ENCODE data around the gene NALCN. TPM values are rescaled to one million over a fixed set of nuclear protein-coding genes. Genes with fewer than 3 reads are reported as not detected.

Gene NALCN
- total RNA-seq, 4 donors from 2014 or later: 0.12 to 2.0 (median 0.66) TPM

DNA sequence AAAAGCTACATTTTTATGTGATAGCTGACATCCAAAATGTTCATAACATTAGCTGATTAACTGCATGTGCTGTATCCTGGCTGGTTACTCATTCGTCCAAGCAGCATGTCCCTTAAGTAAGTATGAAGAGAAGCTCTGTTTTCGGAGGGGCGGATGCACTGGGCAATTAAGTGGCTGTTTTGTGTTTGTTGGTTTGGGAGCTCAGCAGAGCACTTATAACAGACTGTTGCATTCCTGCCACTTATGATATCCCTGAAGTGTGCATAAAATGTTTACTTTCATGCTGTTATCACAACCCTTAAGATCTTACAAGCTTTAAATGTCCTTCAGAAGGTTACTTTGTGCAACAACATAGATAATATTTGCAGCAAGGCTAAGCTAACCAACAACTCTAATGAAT lies 264.1 kb downstream of the NALCN start:
- WGBS, 2 donors (ENCODE audit: low coverage in 1 of 2): 66 to 83% methylated on average over 2 to 3 of the region's 3 CpGs
- Histone ChIP-seq H3K27me3 (peaks cover 55% of the 10 kb centered on the region), H3K4me3 (no peak overlapping the region), H3K4me1 (no peaks in the 10 kb centered on the region), H3K27ac (no peak overlapping the region), H3K36me3 (no peaks in the 10 kb centered on the region), H3K9me3 (no peaks in the 10 kb centered on the region)
- no peak for ATAC-seq
- TF ChIP-seq, protein P1, sequence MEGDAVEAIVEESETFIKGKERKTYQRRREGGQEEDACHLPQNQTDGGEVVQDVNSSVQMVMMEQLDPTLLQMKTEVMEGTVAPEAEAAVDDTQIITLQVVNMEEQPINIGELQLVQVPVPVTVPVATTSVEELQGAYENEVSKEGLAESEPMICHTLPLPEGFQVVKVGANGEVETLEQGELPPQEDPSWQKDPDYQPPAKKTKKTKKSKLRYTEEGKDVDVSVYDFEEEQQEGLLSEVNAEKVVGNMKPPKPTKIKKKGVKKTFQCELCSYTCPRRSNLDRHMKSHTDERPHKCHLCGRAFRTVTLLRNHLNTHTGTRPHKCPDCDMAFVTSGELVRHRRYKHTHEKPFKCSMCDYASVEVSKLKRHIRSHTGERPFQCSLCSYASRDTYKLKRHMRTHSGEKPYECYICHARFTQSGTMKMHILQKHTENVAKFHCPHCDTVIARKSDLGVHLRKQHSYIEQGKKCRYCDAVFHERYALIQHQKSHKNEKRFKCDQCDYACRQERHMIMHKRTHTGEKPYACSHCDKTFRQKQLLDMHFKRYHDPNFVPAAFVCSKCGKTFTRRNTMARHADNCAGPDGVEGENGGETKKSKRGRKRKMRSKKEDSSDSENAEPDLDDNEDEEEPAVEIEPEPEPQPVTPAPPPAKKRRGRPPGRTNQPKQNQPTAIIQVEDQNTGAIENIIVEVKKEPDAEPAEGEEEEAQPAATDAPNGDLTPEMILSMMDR (IDR thresholded peaks at IDR 0.05): no peak
- TF ChIP-seq POLR2AphosphoS5 (IDR thresholded peaks at IDR 0.05) (no peak), POLR2A (IDR thresholded peaks at IDR 0.05) (no peak), EP300 (IDR thresholded peaks at IDR 0.05) (no peak)

DNA sequence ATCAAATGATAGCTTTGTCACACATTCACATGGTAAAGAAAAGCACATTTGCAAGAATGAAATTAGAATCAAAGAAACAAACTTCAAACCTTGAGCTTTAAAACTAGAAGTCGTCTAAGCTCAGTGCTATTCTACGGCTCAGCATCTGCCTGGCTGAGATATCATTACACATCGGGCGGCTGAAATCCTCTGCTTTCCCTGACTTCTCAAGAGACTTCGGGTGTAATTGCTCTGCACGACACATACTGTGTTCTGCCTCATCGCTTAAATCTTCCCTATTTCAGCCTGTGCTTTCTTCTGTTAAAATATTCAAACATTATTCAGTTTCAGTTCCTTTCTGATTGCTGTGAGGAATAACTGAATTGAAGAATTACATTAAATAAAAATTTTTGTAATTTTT lies 265.3 kb downstream of the NALCN start:
- no peak for ATAC-seq
- WGBS, 2 donors (ENCODE audit: low coverage in 1 of 2): 20 to 22% methylated on average over 7 of the region's 7 CpGs
- H3K4me1 ChIP-seq: no peaks in the 10 kb centered on the region
- H3K36me3 ChIP-seq: no peaks in the 10 kb centered on the region
- no peak overlapping the region for H3K27ac ChIP-seq
- H3K27me3 ChIP-seq: peaks cover 55% of the 10 kb centered on the region
- H3K9me3 ChIP-seq: no peaks in the 10 kb centered on the region
- H3K4me3 ChIP-seq: no peak overlapping the region
- TF ChIP-seq POLR2A (IDR thresholded peaks at IDR 0.05): no peak
- TF ChIP-seq, protein P1 (IDR thresholded peaks at IDR 0.05): no peak
- no peak for TF ChIP-seq POLR2AphosphoS5 (IDR thresholded peaks at IDR 0.05)
- no peak for TF ChIP-seq EP300 (IDR thresholded peaks at IDR 0.05)

DNA sequence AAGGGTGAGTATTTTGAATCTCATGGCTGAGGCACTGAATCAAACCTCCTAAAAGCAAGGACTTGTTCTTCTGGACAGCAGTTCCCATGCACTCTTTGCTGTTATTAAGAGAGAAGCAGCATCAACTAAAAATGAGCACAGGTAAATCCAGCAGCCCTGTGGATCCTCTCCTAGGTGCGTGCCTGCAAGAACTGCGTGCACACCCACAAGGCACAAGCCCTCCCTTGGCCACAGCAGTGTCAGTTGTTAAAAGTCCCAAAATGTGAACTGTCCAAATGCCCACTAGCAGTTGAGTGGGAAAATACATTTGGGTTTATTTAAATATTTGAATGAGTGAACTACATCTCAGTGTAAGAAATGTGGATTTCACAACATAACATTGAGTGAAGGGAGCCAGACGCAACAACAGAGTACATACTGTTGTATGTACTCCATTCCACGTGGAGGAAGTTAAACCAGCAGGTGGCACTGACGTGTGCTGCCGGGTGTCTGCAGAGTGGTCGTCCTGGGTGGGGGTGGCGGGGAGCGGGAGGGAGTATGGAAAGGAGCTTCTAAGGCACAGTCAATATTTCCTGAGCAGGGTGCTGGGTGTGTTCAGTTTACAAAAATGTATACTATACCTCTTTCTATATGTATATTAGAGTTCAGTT lies 266.4 kb downstream of the NALCN start:
- no peaks in the 10 kb centered on the region for H3K36me3 ChIP-seq
- WGBS, 2 donors (ENCODE audit: low coverage in 1 of 2): 31 to 40% methylated on average over 8 to 9 of the region's 9 CpGs
- no peak overlapping the region for H3K4me3 ChIP-seq
- ATAC-seq: no peak
- H3K27me3 ChIP-seq: peaks cover 62% of the 10 kb centered on the region
- no peaks in the 10 kb centered on the region for H3K4me1 ChIP-seq
- no peak for TF ChIP-seq POLR2AphosphoS5 (IDR thresholded peaks at IDR 0.05)
- TF ChIP-seq, protein P1 (IDR thresholded peaks at IDR 0.05): no peak
- no peak for TF ChIP-seq EP300 (IDR thresholded peaks at IDR 0.05)
- TF ChIP-seq POLR2A (IDR thresholded peaks at IDR 0.05): no peak
- H3K27ac ChIP-seq: no peak overlapping the region
- H3K9me3 ChIP-seq: no peaks in the 10 kb centered on the region

DNA sequence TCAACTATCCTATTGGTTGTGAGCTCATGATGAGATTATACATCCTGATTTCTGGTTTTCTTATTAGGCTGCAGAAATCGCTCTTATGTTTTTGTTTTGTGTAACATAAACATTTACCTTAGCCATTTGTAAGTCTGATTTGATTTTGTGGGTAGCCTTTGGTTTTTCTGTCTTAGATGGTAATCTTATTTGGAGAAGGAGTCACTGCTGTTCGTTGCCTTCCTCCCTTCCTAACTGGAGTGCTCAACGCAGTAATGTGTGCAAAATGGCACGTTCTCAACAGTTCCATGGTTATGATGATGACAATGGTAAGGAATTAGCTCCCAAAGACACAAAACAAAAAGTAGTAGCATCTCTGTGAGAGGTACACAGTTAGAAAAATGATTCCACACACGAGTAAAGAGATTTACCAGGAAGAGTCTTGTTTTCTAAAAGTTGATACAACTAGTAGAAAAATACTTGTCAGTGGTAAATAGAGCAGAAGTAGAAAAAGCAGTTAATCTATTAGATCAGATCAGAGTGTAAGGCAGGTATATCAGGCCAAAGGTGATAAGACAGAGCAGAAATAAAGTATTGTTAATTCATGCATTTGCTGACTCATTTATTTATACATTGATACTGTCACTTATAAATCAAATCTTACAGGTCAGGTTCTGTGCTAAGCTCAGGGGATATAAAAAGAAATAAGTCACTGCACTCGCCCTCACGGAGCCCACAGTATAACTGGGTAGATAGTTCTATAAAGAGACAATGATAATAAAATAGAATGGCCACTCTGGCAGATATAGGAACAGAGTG lies 270.0 kb downstream of the NALCN start:
- ATAC-seq: no peak
- TF ChIP-seq POLR2A (IDR thresholded peaks at IDR 0.05) (no peak), EP300 (IDR thresholded peaks at IDR 0.05) (no peak), POLR2AphosphoS5 (IDR thresholded peaks at IDR 0.05) (no peak)
- TF ChIP-seq, protein P1 (IDR thresholded peaks at IDR 0.05): no peak

More for the DNA sequence above, 270.0 kb downstream of the NALCN start:
- Histone ChIP-seq H3K9me3 (no peaks in the 10 kb centered on the region), H3K27ac (no peak overlapping the region), H3K36me3 (no peaks in the 10 kb centered on the region), H3K4me1 (no peaks in the 10 kb centered on the region), H3K4me3 (no peak overlapping the region), H3K27me3 (peaks cover 63% of the 10 kb centered on the region)
- 68 to 76% methylated on average over 7 of the region's 7 CpGs for WGBS, 2 donors (ENCODE audit: low coverage in 1 of 2)

Measured in gastroesophageal sphincter (tissue), 4 donors.